K562 (cell line): Measurements from ENCODE around the gene HSPA4L. TPM values are rescaled to one million over a fixed set of nuclear protein-coding genes. Genes with fewer than 3 reads are reported as not detected.

ENCODE experiments used
- CBFB ChIP-seq: sonication (generic); formaldehyde crosslinking; IDR thresholded peaks from 2 replicates; pipeline ENCODE4 v1.4.0; 2020; ENCODE audit warnings: mild to moderate bottlenecking, missing genetic modification reagents
- EP300 ChIP-seq: IDR thresholded peaks from 2 replicates; pipeline ENCODE4 v1.6.1; 2012; ENCODE audit warnings: low read length, improper control_type of control experiment
- ETS2 ChIP-seq: IDR thresholded peaks from 2 replicates; pipeline ENCODE4 v1.6.1; 2016; ENCODE audit warnings: borderline replicate concordance, missing genetic modification characterization, mild to moderate bottlenecking, moderate library complexity, missing compliant biosample characterization; ENCODE audit not compliant: poor library complexity, severe bottlenecking
- LCOR ChIP-seq: sonication (generic); formaldehyde crosslinking; IDR thresholded peaks from 2 replicates; pipeline ENCODE4 v1.8.0; 2022; ENCODE audit warnings: mild to moderate bottlenecking, missing genetic modification reagents
- NCOA1 ChIP-seq: fragments of 450-650 bp; IDR thresholded peaks from 2 replicates; pipeline ENCODE4 v1.6.1; 2016; ENCODE audit warnings: low read depth
- NCOR1 ChIP-seq: fragments of 450-650 bp; IDR thresholded peaks from 2 replicates; pipeline ENCODE4 v1.6.1; 2016; ENCODE audit warnings: mild to moderate bottlenecking, moderate library complexity
- PHB ChIP-seq: fragments of 250-450 bp; sonication (Bioruptor Pico); IDR thresholded peaks from 2 replicates; pipeline ENCODE4 v1.5.0; 2021
- SRF ChIP-seq, 2 experiments: fragments of 250-450, 450-650 bp in 1 of 2; sonication (Bioruptor Pico) in 1 of 2; sonication (generic) in 1 of 2; formaldehyde crosslinking; IDR thresholded peaks; 2 replicates each; pipeline versions ENCODE4 v1.5.0 to v1.5.1; 2020 to 2022; ENCODE audit warnings: mild to moderate bottlenecking in 1 of 2, missing genetic modification reagents in 1 of 2
- TSC22D4 ChIP-seq: fragments of 450-650 bp; IDR thresholded peaks from 2 replicates; pipeline ENCODE4 v1.6.1; 2016; ENCODE audit warnings: missing genetic modification characterization, missing biosample characterization, control low read depth
- WHSC1 ChIP-seq: IDR thresholded peaks from one replicate; pipeline ENCODE4 v1.6.1; 2012; ENCODE audit warnings: low read length, control low read depth, inconsistent platforms
- YBX1 ChIP-seq: fragments of 450-650 bp; IDR thresholded peaks from 2 replicates; pipeline ENCODE4 v1.7.1; 2016; ENCODE audit warnings: mild to moderate bottlenecking
- ZBTB26 ChIP-seq: fragments of 450-650 bp; formaldehyde crosslinking; IDR thresholded peaks from 2 replicates; pipeline ENCODE4 v1.4.0; 2022; ENCODE audit warnings: missing genetic modification characterization
- ZNF146 ChIP-seq: IDR thresholded peaks from one replicate; pipeline ENCODE4 v1.6.1; 2018; ENCODE audit warnings: missing compliant biosample characterization; ENCODE audit not compliant: unreplicated experiment
- ZNF79 ChIP-seq: fragments of 250-450 bp; sonication (Bioruptor Pico); IDR thresholded peaks from 2 replicates; pipeline ENCODE4 v1.4.0; 2020; ENCODE audit warnings: low read depth, mild to moderate bottlenecking, moderate library complexity
- ZSCAN29 ChIP-seq: fragments of 450-650 bp; IDR thresholded peaks from 2 replicates; pipeline ENCODE4 v1.6.1; 2017
- polyA plus RNA-seq, 8 experiments: library from polyadenylated mRNA; depleted of rRNA in 4 of 8; stranded (reverse) in 5 of 8; unstranded in 3 of 8; fragments of >200 nt; fragmentation: Nextera tagmentation in 2 of 8; fragmentation: Illumina TruSeq in 1 of 8; extraction: Ambion mirVana in 2 of 8; extraction: Trizol in 1 of 8; gene quantifications; 2 replicates each; pipeline versions ENCODE4 v1.2.1 to v1.2.3, GENCODE V29; 2011 to 2014; ENCODE audit warnings: inconsistent platforms in 1 of 8, missing spikeins in 1 of 8
- total RNA-seq, 7 experiments: library from RNA; depleted of rRNA in 6 of 7; stranded (reverse); fragments of >200 nt in 6 of 7; fragmentation: Illumina TruSeq in 2 of 7; extraction: Trizol in 2 of 7; gene quantifications; 2 replicates each; pipeline versions ENCODE4 v1.2.1 to v1.2.3, GENCODE V29; 2011 to 2021; ENCODE audit warnings: low replicate concordance in 1 of 7
- TF ChIP-seq, protein P1 (sequence below): IDR thresholded peaks from 2 replicates; pipeline ENCODE4 v1.6.1; 2012; ENCODE audit warnings: low read depth, low read length, improper control_type of control experiment, borderline replicate concordance
- TF ChIP-seq, protein P2 (sequence below), 2 experiments: fragments of 450-650 bp in 1 of 2; sonication (generic) in 1 of 2; formaldehyde crosslinking in 1 of 2; IDR thresholded peaks in 1 of 2; conservative IDR thresholded peaks in 1 of 2; 2 replicates each; pipeline versions ENCODE4 v1.6.1 to v1.8.1; 2016 to 2023; ENCODE audit warnings: mild to moderate bottlenecking in 2 of 2, moderate library complexity in 2 of 2, inconsistent platforms in 1 of 2, missing genetic modification reagents in 1 of 2
- TF ChIP-seq, protein P3 (sequence below): fragments of 200-800 bp; sonication (Bioruptor generic); IDR thresholded peaks from 2 replicates; pipeline ENCODE4 v1.6.1; 2016; ENCODE audit warnings: missing genetic modification characterization, missing compliant biosample characterization
- TF ChIP-seq, protein P4 (sequence below): fragments of 450-650 bp; formaldehyde crosslinking; IDR thresholded peaks from 2 replicates; pipeline ENCODE4 v1.4.0; 2022; ENCODE audit warnings: mild to moderate bottlenecking, moderate library complexity

HSPA4L gene
- total and polyA plus RNA-seq, 9 of the 15 experiments (the other 6 are each of a cell fraction or from before 2014, with no cell fraction given): 12.3 to 37.0 (median 21.7) TPM

GRCh38 chr4:127844601-127845116, 62.5 kb downstream of the HSPA4L start (continued):
- no peak for TF ChIP-seq ZSCAN29
- TF ChIP-seq EP300: peak; percentile 17; the same call in 1 of the 2 replicates
- no peak for TF ChIP-seq ZNF79
- no peak for TF ChIP-seq ZNF146
- 0 out of 2 replicates have a peak, but pooled peaks have one; percentile 23 for TF ChIP-seq LCOR (CRISPR knock-in tag)
- TF ChIP-seq NCOA1: no peak
- no peak for TF ChIP-seq SRF (CRISPR knock-in tag; IDR thresholded peaks at IDR 0.05)
- TF ChIP-seq PHB (CRISPR knock-in tag): no peak
- no peak for TF ChIP-seq TSC22D4
- TF ChIP-seq, protein P1, sequence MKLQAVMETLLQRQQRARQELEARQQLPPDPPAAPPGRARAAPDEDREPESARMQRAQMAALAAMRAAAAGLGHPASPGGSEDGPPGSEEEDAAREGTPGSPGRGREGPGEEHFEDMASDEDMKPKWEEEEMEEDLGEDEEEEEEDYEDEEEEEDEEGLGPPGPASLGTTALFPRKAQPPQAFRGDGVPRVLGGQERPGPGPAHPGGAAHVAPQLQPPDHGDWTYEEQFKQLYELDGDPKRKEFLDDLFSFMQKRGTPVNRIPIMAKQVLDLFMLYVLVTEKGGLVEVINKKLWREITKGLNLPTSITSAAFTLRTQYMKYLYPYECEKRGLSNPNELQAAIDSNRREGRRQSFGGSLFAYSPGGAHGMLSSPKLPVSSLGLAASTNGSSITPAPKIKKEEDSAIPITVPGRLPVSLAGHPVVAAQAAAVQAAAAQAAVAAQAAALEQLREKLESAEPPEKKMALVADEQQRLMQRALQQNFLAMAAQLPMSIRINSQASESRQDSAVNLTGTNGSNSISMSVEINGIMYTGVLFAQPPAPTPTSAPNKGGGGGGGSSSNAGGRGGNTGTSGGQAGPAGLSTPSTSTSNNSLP: no peak
- peak; percentile 38; the same call in 1 of the 2 replicates for TF ChIP-seq NCOR1
- no peak for TF ChIP-seq ZBTB26 (CRISPR knock-in tag)
- TF ChIP-seq, protein P2, sequence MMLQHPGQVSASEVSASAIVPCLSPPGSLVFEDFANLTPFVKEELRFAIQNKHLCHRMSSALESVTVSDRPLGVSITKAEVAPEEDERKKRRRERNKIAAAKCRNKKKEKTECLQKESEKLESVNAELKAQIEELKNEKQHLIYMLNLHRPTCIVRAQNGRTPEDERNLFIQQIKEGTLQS (IDR thresholded peaks at IDR 0.05): no peak
- TF ChIP-seq, protein P2 (CRISPR knock-in tag; conservative IDR thresholded peaks at IDR 0.05): no peak
- TF ChIP-seq, protein P3, sequence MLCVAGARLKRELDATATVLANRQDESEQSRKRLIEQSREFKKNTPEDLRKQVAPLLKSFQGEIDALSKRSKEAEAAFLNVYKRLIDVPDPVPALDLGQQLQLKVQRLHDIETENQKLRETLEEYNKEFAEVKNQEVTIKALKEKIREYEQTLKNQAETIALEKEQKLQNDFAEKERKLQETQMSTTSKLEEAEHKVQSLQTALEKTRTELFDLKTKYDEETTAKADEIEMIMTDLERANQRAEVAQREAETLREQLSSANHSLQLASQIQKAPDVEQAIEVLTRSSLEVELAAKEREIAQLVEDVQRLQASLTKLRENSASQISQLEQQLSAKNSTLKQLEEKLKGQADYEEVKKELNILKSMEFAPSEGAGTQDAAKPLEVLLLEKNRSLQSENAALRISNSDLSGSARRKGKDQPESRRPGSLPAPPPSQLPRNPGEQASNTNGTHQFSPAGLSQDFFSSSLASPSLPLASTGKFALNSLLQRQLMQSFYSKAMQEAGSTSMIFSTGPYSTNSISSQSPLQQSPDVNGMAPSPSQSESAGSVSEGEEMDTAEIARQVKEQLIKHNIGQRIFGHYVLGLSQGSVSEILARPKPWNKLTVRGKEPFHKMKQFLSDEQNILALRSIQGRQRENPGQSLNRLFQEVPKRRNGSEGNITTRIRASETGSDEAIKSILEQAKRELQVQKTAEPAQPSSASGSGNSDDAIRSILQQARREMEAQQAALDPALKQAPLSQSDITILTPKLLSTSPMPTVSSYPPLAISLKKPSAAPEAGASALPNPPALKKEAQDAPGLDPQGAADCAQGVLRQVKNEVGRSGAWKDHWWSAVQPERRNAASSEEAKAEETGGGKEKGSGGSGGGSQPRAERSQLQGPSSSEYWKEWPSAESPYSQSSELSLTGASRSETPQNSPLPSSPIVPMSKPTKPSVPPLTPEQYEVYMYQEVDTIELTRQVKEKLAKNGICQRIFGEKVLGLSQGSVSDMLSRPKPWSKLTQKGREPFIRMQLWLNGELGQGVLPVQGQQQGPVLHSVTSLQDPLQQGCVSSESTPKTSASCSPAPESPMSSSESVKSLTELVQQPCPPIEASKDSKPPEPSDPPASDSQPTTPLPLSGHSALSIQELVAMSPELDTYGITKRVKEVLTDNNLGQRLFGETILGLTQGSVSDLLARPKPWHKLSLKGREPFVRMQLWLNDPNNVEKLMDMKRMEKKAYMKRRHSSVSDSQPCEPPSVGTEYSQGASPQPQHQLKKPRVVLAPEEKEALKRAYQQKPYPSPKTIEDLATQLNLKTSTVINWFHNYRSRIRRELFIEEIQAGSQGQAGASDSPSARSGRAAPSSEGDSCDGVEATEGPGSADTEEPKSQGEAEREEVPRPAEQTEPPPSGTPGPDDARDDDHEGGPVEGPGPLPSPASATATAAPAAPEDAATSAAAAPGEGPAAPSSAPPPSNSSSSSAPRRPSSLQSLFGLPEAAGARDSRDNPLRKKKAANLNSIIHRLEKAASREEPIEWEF (CRISPR knock-in tag): no peak
- TF ChIP-seq, protein P4, sequence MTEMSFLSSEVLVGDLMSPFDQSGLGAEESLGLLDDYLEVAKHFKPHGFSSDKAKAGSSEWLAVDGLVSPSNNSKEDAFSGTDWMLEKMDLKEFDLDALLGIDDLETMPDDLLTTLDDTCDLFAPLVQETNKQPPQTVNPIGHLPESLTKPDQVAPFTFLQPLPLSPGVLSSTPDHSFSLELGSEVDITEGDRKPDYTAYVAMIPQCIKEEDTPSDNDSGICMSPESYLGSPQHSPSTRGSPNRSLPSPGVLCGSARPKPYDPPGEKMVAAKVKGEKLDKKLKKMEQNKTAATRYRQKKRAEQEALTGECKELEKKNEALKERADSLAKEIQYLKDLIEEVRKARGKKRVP (CRISPR knock-in tag): no peak
- no peak for TF ChIP-seq ETS2 (tag)
- no peak for TF ChIP-seq YBX1
- TF ChIP-seq WHSC1: no peak
- TF ChIP-seq CBFB (CRISPR knock-in tag): no peak
